ENCODE data around the gene PNMA8A. TPM values are rescaled to one million over a fixed set of nuclear protein-coding genes. Genes with fewer than 3 reads are reported as not detected.

Gene PNMA8A
- total and polyA plus RNA-seq, 4 donors = 0.37 to 13.1 (median 5.4) TPM

DNA sequence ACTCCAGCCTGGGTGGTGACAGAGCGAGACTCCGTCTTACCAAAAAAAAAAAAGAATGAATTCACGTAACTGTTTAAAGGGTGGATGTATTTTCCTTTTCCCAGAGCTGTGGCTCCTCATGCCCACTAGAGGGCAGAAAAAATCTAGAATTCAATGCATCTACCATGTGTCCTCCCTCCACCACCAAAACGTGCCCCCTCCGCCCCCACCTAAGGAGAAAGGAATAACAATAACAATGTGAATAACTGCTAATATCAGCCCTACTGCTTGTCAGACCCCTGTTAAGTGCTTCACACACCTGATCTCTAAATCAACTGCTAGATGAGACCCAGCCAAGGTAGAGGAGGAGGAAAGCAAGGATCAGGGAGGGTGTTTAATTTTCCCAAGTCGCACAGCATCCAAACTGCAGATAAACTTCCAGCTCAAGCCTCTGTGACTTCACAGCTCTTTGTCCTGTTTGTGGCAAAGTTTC, 44.6 kb upstream of the PNMA8A start:
- WGBS, 2 donors = 22 to 23% methylated on average over 6 of the region's 6 CpGs
- Histone ChIP-seq H3K4me3 (no peak overlapping the region), H3K36me3 (ENCODE audit: control insufficient read depth in 4 of 4, insufficient read depth in 4 of 4, low read length in 4 of 4) (no peaks in the 10 kb centered on the region), H3K4me1 (ENCODE audit: control insufficient read depth in 5 of 5, insufficient read depth in 5 of 5, low read length in 5 of 5) (no peaks in the 10 kb centered on the region), H3K27ac (ENCODE audit: low read depth in 1 of 2, low read length in 1 of 2) (no peak overlapping the region), H3K9ac (ENCODE audit: insufficient read depth in 1 of 2, low read length in 2 of 2) (no peak overlapping the region), H3K27me3 (ENCODE audit: control insufficient read depth in 3 of 3, insufficient read depth in 3 of 3, low read length in 2 of 3) (no peaks in the 10 kb centered on the region), H3K9me3 (ENCODE audit: control insufficient read depth in 4 of 4, insufficient read depth in 3 of 4, low read length in 3 of 4) (peaks cover 0 to 10% (median 3%) of the 10 kb centered on the region in 4 donors)
- ATAC-seq (ENCODE audit: insufficient read depth, low FRiP score) = no peak
- DNase-seq = peak in 1 of 3 donors; percentile 35
- TF ChIP-seq, protein P1, sequence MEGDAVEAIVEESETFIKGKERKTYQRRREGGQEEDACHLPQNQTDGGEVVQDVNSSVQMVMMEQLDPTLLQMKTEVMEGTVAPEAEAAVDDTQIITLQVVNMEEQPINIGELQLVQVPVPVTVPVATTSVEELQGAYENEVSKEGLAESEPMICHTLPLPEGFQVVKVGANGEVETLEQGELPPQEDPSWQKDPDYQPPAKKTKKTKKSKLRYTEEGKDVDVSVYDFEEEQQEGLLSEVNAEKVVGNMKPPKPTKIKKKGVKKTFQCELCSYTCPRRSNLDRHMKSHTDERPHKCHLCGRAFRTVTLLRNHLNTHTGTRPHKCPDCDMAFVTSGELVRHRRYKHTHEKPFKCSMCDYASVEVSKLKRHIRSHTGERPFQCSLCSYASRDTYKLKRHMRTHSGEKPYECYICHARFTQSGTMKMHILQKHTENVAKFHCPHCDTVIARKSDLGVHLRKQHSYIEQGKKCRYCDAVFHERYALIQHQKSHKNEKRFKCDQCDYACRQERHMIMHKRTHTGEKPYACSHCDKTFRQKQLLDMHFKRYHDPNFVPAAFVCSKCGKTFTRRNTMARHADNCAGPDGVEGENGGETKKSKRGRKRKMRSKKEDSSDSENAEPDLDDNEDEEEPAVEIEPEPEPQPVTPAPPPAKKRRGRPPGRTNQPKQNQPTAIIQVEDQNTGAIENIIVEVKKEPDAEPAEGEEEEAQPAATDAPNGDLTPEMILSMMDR (IDR thresholded peaks at IDR 0.05; ENCODE audit: control extremely low read depth, extremely low read depth) = peak; percentile 39

DNA sequence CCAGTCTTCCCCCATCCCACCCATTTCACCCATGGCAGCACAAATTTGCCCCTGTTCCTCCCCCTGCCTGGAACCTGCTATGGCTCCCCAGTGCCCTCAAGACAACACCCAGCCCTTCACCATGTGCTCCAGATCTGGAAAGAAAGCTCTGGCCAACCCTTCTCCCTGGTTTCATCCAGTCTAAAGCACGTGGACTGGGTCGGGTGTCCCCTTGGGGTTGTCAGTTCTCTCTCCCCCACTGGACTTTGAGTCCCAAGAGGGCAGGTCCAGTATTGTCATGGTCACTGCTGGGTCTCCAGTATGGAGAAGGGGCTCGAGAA, 43.9 kb upstream of the PNMA8A start:
- no peak overlapping the region for H3K27ac ChIP-seq (ENCODE audit: low read depth in 1 of 2, low read length in 1 of 2)
- H3K27me3 ChIP-seq (ENCODE audit: control insufficient read depth in 3 of 3, insufficient read depth in 3 of 3, low read length in 2 of 3) = no peaks in the 10 kb centered on the region
- TF ChIP-seq, protein P1 (IDR thresholded peaks at IDR 0.05; ENCODE audit: control extremely low read depth, extremely low read depth) = no peak
- H3K36me3 ChIP-seq (ENCODE audit: control insufficient read depth in 4 of 4, insufficient read depth in 4 of 4, low read length in 4 of 4) = no peaks in the 10 kb centered on the region
- no peak for ATAC-seq (ENCODE audit: insufficient read depth, low FRiP score)
- no peaks in the 10 kb centered on the region for H3K4me1 ChIP-seq (ENCODE audit: control insufficient read depth in 5 of 5, insufficient read depth in 5 of 5, low read length in 5 of 5)
- WGBS, 2 donors = 66 to 71% methylated on average over 3 of the region's 3 CpGs
- no peak for DNase-seq
- no peak overlapping the region for H3K9ac ChIP-seq (ENCODE audit: insufficient read depth in 1 of 2, low read length in 2 of 2)
- peaks cover 0 to 11% (median 3%) of the 10 kb centered on the region in 4 donors for H3K9me3 ChIP-seq (ENCODE audit: control insufficient read depth in 4 of 4, insufficient read depth in 3 of 4, low read length in 3 of 4)
- no peak overlapping the region for H3K4me3 ChIP-seq

DNA sequence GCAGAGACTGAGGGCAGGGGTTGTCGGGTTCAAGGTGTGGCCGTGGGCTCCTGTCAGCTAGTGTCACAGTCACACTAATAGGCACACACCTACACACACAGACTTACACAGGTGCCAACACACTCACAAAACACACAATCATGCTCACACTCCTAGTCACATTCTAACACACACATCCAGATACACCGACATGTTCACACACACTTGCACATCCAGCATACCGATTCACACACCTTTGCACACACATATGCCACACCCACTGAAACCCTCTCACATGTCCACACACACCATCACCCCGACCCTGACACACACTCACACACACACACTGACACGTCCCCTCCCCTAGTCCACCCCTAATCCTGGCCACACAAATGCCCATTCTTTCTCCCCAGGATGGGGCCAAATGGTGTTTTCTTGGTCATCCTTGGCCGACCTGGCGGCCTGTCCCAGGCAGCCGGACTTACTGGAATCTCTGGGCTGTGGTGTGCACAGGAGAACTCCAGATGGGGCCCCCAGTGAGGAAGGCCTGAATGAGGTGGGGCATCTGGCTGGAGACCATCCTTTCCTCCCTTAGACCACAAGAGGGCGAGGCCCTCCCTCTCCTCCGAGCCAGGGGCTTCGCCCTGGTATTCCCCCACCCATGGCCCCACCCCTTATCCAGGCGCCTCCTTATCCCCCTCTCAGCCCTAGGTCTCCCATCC, 43.4 kb upstream of the PNMA8A start:
- no peak overlapping the region for H3K4me3 ChIP-seq

More for the DNA sequence above, 43.4 kb upstream of the PNMA8A start:
- Histone ChIP-seq H3K9ac (ENCODE audit: insufficient read depth in 1 of 2, low read length in 2 of 2) (no peak overlapping the region), H3K27me3 (ENCODE audit: control insufficient read depth in 3 of 3, insufficient read depth in 3 of 3, low read length in 2 of 3) (no peaks in the 10 kb centered on the region), H3K36me3 (ENCODE audit: control insufficient read depth in 4 of 4, insufficient read depth in 4 of 4, low read length in 4 of 4) (no peaks in the 10 kb centered on the region), H3K9me3 (ENCODE audit: control insufficient read depth in 4 of 4, insufficient read depth in 3 of 4, low read length in 3 of 4) (peaks cover 0 to 11% (median 3%) of the 10 kb centered on the region in 4 donors), H3K4me1 (ENCODE audit: control insufficient read depth in 5 of 5, insufficient read depth in 5 of 5, low read length in 5 of 5) (no peaks in the 10 kb centered on the region), H3K27ac (ENCODE audit: low read depth in 1 of 2, low read length in 1 of 2) (no peak overlapping the region)
- TF ChIP-seq, protein P1 (IDR thresholded peaks at IDR 0.05; ENCODE audit: control extremely low read depth, extremely low read depth) = no peak
- 61 to 72% methylated on average over 13 of the region's 13 CpGs for WGBS, 2 donors
- DNase-seq (no peak), ATAC-seq (ENCODE audit: insufficient read depth, low FRiP score) (no peak)

All from lung (tissue), 12 donors.